HS-27A (cell line): ENCODE data around the gene SLC25A22.

Experiments used
- DNase-seq: peaks from one replicate; pipeline ENCODE4 v3.0.0-alpha.2; 2012; ENCODE audit warnings: low read depth, missing footprints

The SLC25A22 gene

GRCh38 chr11:771617-772204 is 26.4 kb downstream of the SLC25A22 start:
- DNase-seq = no peak

DNA sequence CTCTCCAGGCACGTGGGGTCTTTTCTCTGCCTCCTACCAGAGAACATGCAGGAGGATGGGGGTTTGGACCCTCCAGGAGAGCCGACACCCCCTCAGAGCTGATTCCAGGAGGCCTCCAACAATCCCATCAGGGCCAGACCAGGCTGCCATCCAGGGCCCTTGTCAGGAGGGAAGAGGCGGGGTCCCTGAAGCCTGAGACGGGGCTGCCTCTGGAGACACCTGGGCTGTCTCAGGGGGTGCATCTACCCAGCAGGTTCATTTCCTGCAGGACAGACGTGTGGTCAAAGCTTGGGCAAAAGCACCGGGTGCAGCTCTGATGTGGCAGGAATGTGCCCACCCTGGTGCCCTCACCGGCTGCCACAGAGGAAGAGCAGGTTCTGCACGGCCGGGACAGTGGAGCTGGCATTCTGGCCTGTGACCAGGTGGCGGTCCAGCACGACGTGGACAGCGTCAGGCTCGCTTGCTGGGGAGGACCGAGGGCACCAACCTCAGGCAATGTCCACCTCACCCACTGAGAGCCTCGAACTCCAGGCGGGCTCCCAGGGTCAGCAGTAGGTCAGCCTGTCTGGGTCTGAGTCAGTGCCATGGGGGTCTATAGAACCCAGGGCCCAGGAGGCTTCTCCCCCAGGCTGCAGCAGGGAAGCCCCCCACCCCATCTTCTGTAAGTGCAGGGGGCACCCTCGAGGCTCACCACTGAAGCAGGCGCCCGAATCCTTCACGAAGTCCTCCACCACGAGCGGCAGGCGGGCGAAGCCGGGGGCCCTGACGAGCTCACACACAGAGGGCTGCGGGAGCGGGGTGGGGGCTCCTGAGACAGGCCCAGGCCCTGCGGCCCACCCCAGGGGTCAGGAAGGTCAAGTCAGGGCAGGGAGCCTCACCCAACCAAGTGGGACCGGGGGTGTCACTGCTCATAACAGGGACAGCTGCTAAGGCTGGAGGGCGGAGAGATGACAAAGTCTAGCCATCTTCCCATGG is 27.2 kb downstream of the SLC25A22 start:
- no peak for DNase-seq

DNA sequence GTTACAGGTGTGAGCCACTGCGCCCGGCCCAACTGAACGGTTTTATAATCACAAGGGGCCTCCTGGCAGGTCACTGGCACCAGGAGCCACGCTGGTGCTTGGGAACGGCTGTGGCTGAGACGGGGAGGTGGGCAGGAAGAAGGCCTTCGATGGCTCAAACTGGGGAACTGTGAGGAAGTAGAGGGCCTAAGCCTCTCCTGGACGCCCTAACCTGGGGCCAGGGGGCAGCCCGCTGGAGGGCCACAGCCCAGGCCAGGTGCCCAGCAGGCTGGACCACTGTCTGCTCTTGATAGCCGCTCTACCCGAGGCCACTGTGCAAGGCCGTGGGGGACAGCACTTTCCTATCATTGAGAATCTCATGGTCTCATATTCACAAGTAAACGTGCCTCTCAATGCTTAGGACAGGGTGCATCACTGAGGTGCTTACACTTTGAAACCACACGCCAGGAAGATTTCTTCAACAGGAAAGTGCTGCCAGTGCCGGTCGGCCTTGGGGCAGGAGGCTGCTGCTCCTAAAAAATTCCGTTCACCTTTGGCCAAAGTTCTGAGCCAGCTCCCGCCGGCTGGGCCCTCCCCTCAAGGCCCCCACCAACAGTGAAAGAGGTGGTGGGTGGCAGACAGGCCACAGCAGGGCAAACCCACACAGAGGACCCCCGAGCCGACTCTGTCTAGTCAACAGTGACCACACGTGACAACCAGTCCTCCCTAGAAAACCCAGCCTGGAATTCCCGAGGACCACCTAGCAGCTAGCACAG is 28.0 kb downstream of the SLC25A22 start:
- no peak for DNase-seq

DNA sequence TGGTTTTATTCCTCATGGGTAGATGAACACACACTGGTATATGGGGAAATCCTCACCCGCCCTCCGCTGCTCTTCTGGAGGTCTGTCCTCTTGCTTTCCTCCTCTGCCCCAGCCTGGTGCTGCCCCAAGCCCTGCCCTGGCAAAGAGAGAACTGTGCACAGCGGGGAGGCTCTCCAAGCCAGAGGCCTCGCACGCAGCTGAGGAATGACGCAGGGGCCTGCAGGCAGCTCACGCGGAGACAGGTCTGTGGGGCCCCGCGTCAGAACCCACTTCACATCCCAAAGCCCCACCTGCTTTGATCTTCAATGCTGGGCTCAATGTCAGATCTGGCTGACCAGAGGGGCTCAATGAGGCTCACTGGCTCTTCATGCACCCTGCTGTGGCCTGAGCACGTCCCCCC is 30.8 kb downstream of the SLC25A22 start:
- DNase-seq = no peak

GRCh38 chr11:766936-767210 is 31.2 kb downstream of the SLC25A22 start:
- DNase-seq = no peak

DNA sequence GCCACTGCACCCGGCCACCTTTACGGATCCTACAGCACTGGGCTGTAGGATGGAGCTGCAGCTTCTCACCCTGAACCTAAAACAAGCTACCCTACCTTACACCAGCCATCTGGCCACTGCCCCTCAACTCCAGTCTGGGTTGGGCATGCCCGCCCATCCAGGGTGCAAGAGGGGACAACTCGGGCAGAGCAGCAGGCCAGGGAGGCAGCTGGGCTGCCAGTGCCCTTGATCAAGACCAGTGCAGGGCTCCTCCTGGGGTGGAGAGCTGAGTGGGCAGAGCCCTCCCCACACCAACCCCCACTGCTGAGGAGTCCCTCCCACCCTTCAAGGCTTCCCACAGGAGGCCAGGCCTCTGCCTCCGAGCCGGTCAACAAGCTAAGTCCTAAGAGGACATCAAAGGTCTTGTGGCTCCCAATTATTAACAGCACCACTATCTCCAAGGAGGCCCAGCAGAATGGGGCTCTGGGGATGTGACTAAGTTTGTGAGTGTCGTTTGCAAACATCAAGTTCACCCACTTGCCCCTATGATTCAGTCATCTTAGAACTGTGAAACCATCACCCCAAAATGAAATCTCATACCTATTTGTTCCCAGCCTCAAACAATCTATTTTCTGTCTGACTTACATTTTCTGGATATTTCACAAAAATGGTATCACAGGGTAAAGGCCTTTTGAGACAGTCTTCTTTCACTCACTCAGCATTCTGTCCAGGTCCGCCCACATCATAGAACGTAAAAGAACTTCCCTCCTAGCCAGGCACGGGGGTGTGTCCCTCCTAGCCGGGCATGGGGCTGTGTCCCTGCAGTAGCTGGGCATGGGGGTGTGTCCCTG is 31.8 kb downstream of the SLC25A22 start:
- DNase-seq = no peak

DNA sequence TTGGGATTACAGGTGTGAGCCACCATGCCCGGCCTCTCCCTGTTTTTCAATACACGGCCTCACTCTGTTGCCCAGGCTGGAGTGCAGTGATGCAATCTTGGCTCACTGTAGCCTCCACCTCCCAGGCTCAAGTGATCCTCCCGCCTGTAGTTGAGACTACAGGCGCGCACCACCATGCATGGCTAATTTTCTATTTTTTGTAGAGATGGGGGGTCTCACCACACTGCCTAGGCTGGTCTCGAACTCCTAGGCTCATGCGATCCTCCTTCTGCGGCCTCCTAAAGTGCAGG is 32.3 kb downstream of the SLC25A22 start:
- DNase-seq = no peak

GRCh38 chr11:765025-765801 is 32.9 kb downstream of the SLC25A22 start:
- DNase-seq = no peak

DNA sequence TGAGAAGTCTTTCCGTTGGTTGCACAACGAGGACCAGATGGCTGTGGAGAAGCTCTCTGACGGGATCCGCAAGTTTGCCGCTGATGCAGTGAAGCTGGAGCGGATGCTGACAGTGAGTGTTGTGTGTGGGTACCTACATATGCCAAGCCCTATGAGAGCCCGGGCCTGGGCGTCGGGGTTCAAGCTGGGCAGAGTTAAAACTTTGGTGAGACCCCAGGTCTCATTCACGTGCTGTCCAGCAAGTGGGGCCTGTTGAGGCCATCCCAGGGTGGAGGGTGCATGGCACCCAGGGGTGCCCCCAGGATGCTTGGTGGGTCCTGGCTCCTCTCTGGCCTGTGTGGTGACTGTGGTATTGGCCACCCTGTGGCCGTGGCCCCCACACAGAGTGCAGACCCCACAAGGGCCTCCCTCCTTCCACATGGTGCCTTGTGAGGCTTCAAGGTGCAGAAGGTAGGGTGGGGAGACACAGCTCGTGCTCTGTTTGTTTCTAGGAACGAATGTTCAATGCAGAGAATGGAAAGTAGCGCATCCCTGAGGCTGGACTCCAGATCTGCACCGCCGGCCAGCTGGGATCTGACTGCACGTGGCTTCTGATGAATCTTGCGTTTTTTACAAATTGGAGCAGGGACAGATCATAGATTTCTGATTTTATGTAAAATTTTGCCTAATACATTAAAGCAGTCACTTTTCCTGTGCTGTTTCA is 33.6 kb downstream of the SLC25A22 start:
- no peak for DNase-seq

- DNase-seq = no peak
Observed at GRCh38 chr11:763549-764321, 34.3 kb downstream of the SLC25A22 start.

- no peak for DNase-seq
Observed at GRCh38 chr11:763073-763463, 35.0 kb downstream of the SLC25A22 start.

DNA sequence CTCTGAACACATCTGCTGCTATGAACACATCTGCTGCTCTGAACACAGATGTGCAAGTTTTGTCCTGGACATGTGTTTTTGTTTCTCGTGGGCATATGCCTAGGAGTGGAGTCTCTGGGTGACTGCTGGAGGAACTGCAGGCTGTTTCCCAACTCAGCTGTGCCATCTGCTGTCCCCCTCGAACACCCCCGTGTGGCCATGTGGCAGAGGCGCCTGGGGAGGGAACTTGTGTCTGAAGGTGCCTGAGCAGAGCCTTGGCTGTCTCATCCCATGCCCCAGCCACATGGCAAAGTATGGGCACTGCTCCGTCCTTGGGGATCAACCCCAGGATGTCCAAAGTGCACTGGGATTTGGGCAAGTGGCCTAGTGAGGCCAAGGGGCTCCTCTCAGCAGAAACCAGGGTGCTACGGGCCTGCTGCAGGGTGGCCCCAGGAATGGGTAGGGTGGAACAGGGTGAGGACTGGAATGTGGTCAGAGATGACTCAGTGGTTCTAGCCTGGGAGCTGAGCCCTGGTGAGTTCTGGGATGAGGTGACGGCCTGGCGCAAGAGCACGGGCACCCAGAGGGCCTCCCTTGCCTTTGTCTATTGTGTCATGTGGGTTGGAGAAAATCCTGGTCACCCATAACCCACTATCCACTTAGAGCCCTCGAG is 35.5 kb downstream of the SLC25A22 start:
- peak; percentile 76 for DNase-seq

DNA sequence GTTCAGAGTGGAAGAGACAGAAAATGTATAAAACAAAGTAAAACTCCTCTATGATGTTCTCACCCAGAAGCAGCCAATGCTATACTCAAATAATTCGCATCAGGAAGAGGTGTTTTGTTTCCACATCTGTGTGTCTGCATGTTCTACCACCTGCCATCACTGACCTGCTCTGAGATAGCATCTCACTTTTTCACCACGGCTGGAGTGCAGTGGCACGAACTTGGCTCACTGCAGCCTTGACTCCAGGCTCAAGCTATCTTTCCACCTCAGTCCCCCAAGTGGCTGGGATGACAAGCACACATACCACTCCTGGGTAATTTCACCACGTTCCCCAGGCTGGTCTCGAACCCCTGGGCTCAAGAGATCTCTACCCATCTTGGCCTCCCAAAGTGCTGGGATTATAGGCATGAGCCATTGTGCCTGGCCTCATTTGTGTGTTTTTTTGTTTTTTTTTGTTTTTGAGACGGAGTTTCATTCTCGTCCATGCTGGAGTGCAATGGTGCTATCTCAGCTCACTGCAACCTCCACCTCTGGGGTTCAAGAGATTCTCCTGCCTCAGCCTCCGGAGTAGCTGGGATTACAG is 36.5 kb downstream of the SLC25A22 start:
- no peak for DNase-seq

DNA sequence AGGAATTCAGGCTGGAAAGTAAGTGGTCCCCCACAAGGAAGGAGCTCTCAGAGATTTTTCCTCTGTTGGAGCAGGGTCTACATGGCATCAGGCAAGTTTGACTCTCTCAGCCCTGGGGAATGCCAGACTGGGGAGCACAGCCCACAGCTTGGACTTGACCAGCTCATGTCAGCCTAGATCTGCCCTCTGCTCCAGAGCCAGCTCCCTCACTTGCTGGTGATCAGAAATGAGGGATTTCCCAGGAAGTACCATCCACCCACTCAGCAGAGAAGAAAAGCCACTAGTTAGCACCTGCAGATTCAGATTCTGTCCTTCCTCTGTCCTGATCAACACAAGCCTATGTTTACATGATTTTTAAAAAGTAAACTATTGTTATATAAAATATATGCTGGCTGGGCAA is 37.8 kb downstream of the SLC25A22 start:
- no peak for DNase-seq

DNA sequence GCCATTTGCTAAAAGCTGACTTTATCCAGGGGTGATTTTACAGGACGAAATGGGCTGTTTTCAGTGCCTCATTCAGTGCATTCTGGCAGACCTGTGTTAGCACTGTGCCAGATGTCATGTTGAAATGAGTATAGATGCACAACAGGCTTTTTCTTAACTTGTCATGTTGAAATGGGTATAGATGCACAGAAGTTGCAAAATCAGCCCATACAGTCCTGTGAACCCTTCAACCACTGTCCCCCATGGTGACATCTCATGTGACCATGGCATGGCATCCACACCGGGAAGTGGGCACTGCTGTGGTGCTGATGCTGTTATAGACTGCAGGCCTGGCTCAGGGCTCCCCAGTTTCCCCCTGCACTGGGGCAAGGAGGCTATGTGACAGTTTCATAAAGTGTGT is 48.4 kb downstream of the SLC25A22 start:
- no peak for DNase-seq

DNA sequence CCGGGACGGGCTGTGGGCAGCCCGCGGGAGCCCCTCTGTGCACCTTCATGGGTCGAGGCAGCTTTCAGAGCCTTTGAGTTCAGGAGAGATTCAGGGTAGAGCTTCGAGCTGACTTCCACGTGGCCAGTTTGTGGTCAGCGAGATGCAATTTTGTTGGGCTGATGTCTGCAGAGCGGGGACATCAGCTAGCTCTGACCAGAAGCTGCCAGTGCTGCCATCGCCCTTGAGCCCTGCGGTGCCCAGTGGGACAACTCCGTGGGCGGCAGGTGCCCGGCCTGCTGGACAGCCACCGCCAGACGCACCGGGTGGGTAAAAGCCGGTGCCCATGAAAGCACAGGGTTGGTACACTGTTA is 50.1 kb downstream of the SLC25A22 start:
- DNase-seq = no peak

DNA sequence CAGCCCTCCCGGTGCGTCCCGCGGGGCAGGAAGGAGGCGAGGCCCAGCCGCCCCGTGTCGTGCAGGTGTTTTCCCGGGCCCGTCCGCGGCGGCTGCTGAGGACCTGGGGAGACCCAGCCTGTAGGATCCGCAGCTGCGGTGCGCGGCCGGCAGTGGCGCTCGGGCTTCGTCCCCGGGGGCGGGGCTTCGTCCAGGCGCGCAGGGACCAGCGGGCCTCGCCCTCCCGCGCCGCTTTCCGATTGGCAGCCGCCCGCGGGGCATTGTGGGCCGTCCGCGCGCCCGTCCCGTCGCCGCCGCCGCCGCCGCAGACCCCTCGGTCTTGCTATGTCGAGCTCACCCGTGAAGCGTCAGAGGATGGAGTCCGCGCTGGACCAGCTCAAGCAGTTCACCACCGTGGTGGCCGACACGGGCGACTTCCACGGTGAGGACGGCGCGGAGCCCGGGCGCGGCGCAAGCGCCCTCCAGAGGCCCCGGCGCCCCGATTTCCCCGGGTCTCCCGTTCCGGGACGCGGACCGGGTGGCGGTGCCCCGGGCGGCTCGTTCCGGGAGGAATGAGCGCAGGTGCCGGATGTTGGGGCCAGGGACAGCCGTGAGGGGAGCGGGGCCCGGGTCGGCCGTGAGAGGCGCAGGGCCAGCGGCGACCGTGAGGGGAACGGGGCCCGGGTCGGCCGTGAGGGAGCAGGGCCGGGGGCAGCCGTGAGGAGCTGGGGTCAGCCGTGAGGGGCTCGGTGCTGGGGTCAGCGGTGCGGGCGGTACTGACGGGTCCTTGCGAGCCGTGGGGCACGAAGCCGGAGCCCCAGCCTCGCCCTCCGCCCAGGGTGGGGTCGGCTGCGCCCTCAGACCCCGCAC is 50.7 kb downstream of the SLC25A22 start, which contains the start of gene TALDO1:
TALDO1 (plus strand) TSS at position 307 of the 849 bp plus-strand sequence; CDS start at position 325, 18 bp downstream.
- peak; percentile 56 for DNase-seq
